ENCODE data around the gene CUL4A.

- no peak for TF ChIP-seq EZH2phosphoT487 (IDR thresholded peaks at IDR 0.05; ENCODE audit: insufficient read depth, low read depth)
- no peak for TF ChIP-seq EZH2 (IDR thresholded peaks at IDR 0.05; ENCODE audit: insufficient read depth, poor library complexity, severe bottlenecking)
These were observed 106.6 kb downstream of the CUL4A start for GRCh38 chr13:113315992-113316391.
